GM23338 (cell line): ENCODE data around the gene ZMYND8. TPM values are rescaled to one million over a fixed set of nuclear protein-coding genes. Genes with fewer than 3 reads are reported as not detected.

Experiments used
- ATAC-seq: fragments of 200-7000 bp; cut with Tn5 transposase; 3 replicates; pipeline ENCODE4 v1.9.1; 2020
- DNase-seq: peaks from one replicate; pipeline ENCODE4 v3.0.0-alpha.2; 2015; ENCODE audit warnings: low spot score
- H2AFZ ChIP-seq: fragments of 200-600 bp; sonication (generic); 2 replicates; pipeline ENCODE4 v1.8.0; 2016; ENCODE audit warnings: antibody characterized with exemption, mild to moderate bottlenecking, moderate library complexity
- H3F3A ChIP-seq: fragments of 200-600 bp; sonication (generic); replicated peaks from 2 replicates; pipeline ENCODE4 v1.8.0; 2017; ENCODE audit warnings: antibody characterized with exemption, mixed run types, low read depth
- H3K27ac ChIP-seq: fragments of 200-600 bp; sonication (generic); 2 replicates; pipeline ENCODE4 v1.6.1; 2016; ENCODE audit warnings: low read depth
- H3K27me3 ChIP-seq: fragments of 200-600 bp; sonication (generic); 2 replicates; pipeline ENCODE4 v1.8.0; 2016; ENCODE audit warnings: mild to moderate bottlenecking, mixed run types, moderate library complexity; ENCODE audit not compliant: insufficient read depth
- H3K36me3 ChIP-seq: fragments of 200-600 bp; sonication (generic); 2 replicates; pipeline ENCODE4 v1.8.0; 2016; ENCODE audit warnings: mild to moderate bottlenecking; ENCODE audit not compliant: insufficient read depth
- H3K4me1 ChIP-seq: fragments of 200-600 bp; sonication (generic); 2 replicates; pipeline ENCODE4 v1.8.0; 2016; ENCODE audit warnings: mild to moderate bottlenecking, moderate library complexity; ENCODE audit not compliant: insufficient read depth
- H3K4me2 ChIP-seq: fragments of 200-600 bp; sonication (generic); 2 replicates; pipeline ENCODE4 v1.7.1; 2017; ENCODE audit warnings: mixed run types
- H3K4me3 ChIP-seq: fragments of 200-600 bp; sonication (generic); 2 replicates; pipeline ENCODE4 v1.6.1; 2016; ENCODE audit warnings: mixed run types
- H3K79me2 ChIP-seq: fragments of 200-600 bp; sonication (generic); replicated peaks from 2 replicates; pipeline ENCODE4 v1.8.0; 2017; ENCODE audit warnings: mild to moderate bottlenecking; ENCODE audit not compliant: insufficient read depth
- H3K9me2 ChIP-seq: fragments of 200-600 bp; sonication (generic); 2 replicates; pipeline ENCODE4 v1.8.0; 2017; ENCODE audit not compliant: insufficient read depth
- H4K20me1 ChIP-seq: fragments of 200-600 bp; sonication (generic); replicated peaks from 2 replicates; pipeline ENCODE4 v1.8.0; 2017; ENCODE audit warnings: mild to moderate bottlenecking; ENCODE audit not compliant: insufficient read depth
- H3K27ac Mint-ChIP-seq: 2 replicates; pipeline ENCODE4 v1.8.0; 2020; ENCODE audit warnings: inconsistent platforms, mild to moderate bottlenecking, moderate library complexity, mixed read lengths
- H3K27me3 Mint-ChIP-seq: 3 replicates; pipeline ENCODE4 v1.8.0; 2022; ENCODE audit warnings: low read depth, mild to moderate bottlenecking, moderate library complexity, mixed read lengths, inconsistent platforms; ENCODE audit not compliant: insufficient read depth, poor library complexity
- H3K36me3 Mint-ChIP-seq: 3 replicates; pipeline ENCODE4 v1.8.0; 2021; ENCODE audit warnings: low read depth, mild to moderate bottlenecking, inconsistent platforms, moderate library complexity, mixed read lengths
- H3K4me1 Mint-ChIP-seq: 3 replicates; pipeline ENCODE4 v1.8.0; 2020; ENCODE audit warnings: mild to moderate bottlenecking, inconsistent platforms, mixed read lengths
- H3K4me3 Mint-ChIP-seq: 3 replicates; pipeline ENCODE4 v1.8.0; 2021; ENCODE audit warnings: moderate library complexity, mild to moderate bottlenecking, inconsistent platforms, mixed read lengths
- H3K9me3 Mint-ChIP-seq: 3 replicates; pipeline ENCODE4 v1.8.0; 2020; ENCODE audit warnings: moderate library complexity, mild to moderate bottlenecking, inconsistent platforms, mixed read lengths
- CREB1 ChIP-seq: fragments of 250-450 bp; sonication (Bioruptor Pico); IDR thresholded peaks from 2 replicates; pipeline ENCODE4 v1.5.0; 2020; ENCODE audit warnings: low read depth, mild to moderate bottlenecking, moderate library complexity
- CTCF ChIP-seq, 2 experiments: fragments of 200-600 bp in 1 of 2; sonication (generic) in 1 of 2; conservative IDR thresholded peaks; 2 replicates each; pipeline versions ENCODE4 v1.5.1 to v1.6.1; 2016 to 2017; ENCODE audit warnings: antibody characterized with exemption in 2 of 2, low read depth in 2 of 2, mild to moderate bottlenecking in 2 of 2, moderate library complexity in 1 of 2
- ETS1 ChIP-seq: IDR thresholded peaks from 2 replicates; pipeline ENCODE4 v1.6.1; 2016; ENCODE audit warnings: antibody characterized with exemption
- EZH2 ChIP-seq: fragments of 200-600 bp; sonication (generic); IDR thresholded peaks from one replicate; pipeline ENCODE4 v1.8.0; 2017; ENCODE audit warnings: antibody characterized with exemption, mild to moderate bottlenecking, low read depth; ENCODE audit not compliant: unreplicated experiment
- EZH2phosphoT487 ChIP-seq: fragments of 200-600 bp; sonication (generic); IDR thresholded peaks from one replicate; pipeline ENCODE4 v1.8.1; 2018; ENCODE audit warnings: antibody characterized with exemption; ENCODE audit not compliant: unreplicated experiment
- JUNB ChIP-seq: IDR thresholded peaks from one replicate; pipeline ENCODE4 v1.6.1; 2016; ENCODE audit warnings: antibody characterized with exemption; ENCODE audit not compliant: unreplicated experiment
- NANOG ChIP-seq: IDR thresholded peaks from 2 replicates; pipeline ENCODE4 v1.6.1; 2016; ENCODE audit warnings: antibody characterized with exemption, borderline replicate concordance
- POLR2AphosphoS5 ChIP-seq: IDR thresholded peaks from 2 replicates; pipeline ENCODE4 v1.6.1; 2016; ENCODE audit warnings: antibody characterized with exemption, low read depth
- REST ChIP-seq: IDR thresholded peaks from one replicate; pipeline ENCODE4 v1.6.1; 2018; ENCODE audit warnings: antibody characterized with exemption; ENCODE audit not compliant: unreplicated experiment
- STAT1 ChIP-seq: IDR thresholded peaks from one replicate; pipeline ENCODE4 v1.6.1; 2016; ENCODE audit warnings: antibody characterized with exemption; ENCODE audit not compliant: unreplicated experiment
- ZNF114 ChIP-seq: fragments of 250-450 bp; sonication (Bioruptor Pico); IDR thresholded peaks from 2 replicates; pipeline ENCODE4 v1.5.0; 2020; ENCODE audit warnings: mild to moderate bottlenecking, moderate library complexity
- ZNF331 ChIP-seq: fragments of 250-450 bp; sonication (Bioruptor Pico); IDR thresholded peaks from 2 replicates; pipeline ENCODE4 v1.5.0; 2020; ENCODE audit warnings: low read depth, mild to moderate bottlenecking, moderate library complexity
- ZNF462 ChIP-seq: fragments of 250-450 bp; sonication (Bioruptor Pico); IDR thresholded peaks from 2 replicates; pipeline ENCODE4 v1.5.0; 2020; ENCODE audit warnings: mild to moderate bottlenecking, moderate library complexity
- polyA plus RNA-seq: library from polyadenylated mRNA; unstranded; fragments of >200 nt; fragmentation: Nextera tagmentation; extraction: Ambion mirVana; gene quantifications from 2 replicates; pipeline ENCODE4 v1.2.1, GENCODE V29; 2016
- total RNA-seq: library from RNA; depleted of rRNA; stranded (reverse); fragments of >200 nt; shearing (Covaris generic); gene quantifications from 2 replicates; pipeline ENCODE4 v1.2.3, GENCODE V29; 2014

Gene ZMYND8
- total and polyA plus RNA-seq, 2 experiments from 2014 or later, result 70.9 to 128 TPM

- H3K27ac ChIP-seq, result peak overlapping the region; percentile 74; the same call in 1 of the 2 replicates
- peaks cover 54% of the 10 kb centered on the region for H3K36me3 ChIP-seq
- H3K9me2 ChIP-seq, result no peaks in the 10 kb centered on the region
- H2AFZ ChIP-seq, result no peak overlapping the region
- H3K27me3 Mint-ChIP-seq, result peaks cover 18% of the 10 kb centered on the region
- H3K36me3 Mint-ChIP-seq, result peaks cover 96% of the 10 kb centered on the region
- peaks cover 28% of the 10 kb centered on the region; the same call in 1 of the 2 replicates for H3F3A ChIP-seq
- H3K27ac Mint-ChIP-seq, result peak overlapping the region; percentile 7; the same call in 1 of the 2 replicates
- no peaks in the 10 kb centered on the region for H3K27me3 ChIP-seq
- H3K4me1 ChIP-seq, result no peaks in the 10 kb centered on the region
- H3K79me2 ChIP-seq, result peaks cover 85% of the 10 kb centered on the region
- peaks cover 30% of the 10 kb centered on the region for H4K20me1 ChIP-seq
- peaks cover 9% of the 10 kb centered on the region; the same call in 2 of the 3 replicates for H3K4me1 Mint-ChIP-seq
- no peak overlapping the region for H3K4me3 ChIP-seq
- TF ChIP-seq ZNF331 (CRISPR knock-in tag) (no peak), JUNB (no peak), ETS1 (no peak), CTCF (conservative IDR thresholded peaks at IDR 0.05; ENCODE audit: low read depth in 2 of 2) (no peak), CREB1 (CRISPR knock-in tag) (no peak), NANOG (no peak), STAT1 (no peak), ZNF114 (CRISPR knock-in tag) (no peak), REST (no peak), EZH2 (no peak), POLR2AphosphoS5 (no peak), EZH2phosphoT487 (no peak), ZNF462 (CRISPR knock-in tag) (no peak)
- H3K4me2 ChIP-seq, result no peak overlapping the region
- no peaks in the 10 kb centered on the region for H3K9me3 Mint-ChIP-seq
- no peak for ATAC-seq
- no peak overlapping the region; the same call in 2 of the 3 replicates for H3K4me3 Mint-ChIP-seq
- DNase-seq, result no peak
Observed at GRCh38 chr20:47246061-47246777, 110.3 kb downstream of the ZMYND8 start.
